Cardiac septum (tissue), 1 donor: ENCODE measurements around the gene PCDH20. TPM values are rescaled to one million over a fixed set of nuclear protein-coding genes. Genes with fewer than 3 reads are reported as not detected.
"Not testable (repeated sequence)": the region's sequence is repeated elsewhere in the genome, so short reads cannot be mapped to it uniquely, and the experiment has no call there.

Experiments
- DNase-seq: peaks from one replicate; pipeline ENCODE4 v3.0.0-alpha.2; 2020; ENCODE audit warnings: low spot score
- intact Hi-C: fragments of 100-400 bp; cut with DNase I; formaldehyde crosslinking; loops from one replicate; pipeline ENCODE4 v1.14.0; 2022
- total RNA-seq: library from RNA; stranded (reverse); fragmentation: NEBNext Ultra II Directional; extraction: Animal tissue kit (Norgen Biotek cat#: 25700); gene quantifications from one replicate; pipeline ENCODE4 v1.2.1, GENCODE V29; 2021
- donor health status: DM: no; HTN: no; CAD: no.

PCDH20 gene
- total RNA-seq, 1 donor from 2014 or later = 6.4 TPM

- intact Hi-C loops, DNase-seq: not testable (repeated sequence)
Measured at GRCh38 chr13:61364690-61365089, 51.0 kb downstream of the PCDH20 start.

DNA sequence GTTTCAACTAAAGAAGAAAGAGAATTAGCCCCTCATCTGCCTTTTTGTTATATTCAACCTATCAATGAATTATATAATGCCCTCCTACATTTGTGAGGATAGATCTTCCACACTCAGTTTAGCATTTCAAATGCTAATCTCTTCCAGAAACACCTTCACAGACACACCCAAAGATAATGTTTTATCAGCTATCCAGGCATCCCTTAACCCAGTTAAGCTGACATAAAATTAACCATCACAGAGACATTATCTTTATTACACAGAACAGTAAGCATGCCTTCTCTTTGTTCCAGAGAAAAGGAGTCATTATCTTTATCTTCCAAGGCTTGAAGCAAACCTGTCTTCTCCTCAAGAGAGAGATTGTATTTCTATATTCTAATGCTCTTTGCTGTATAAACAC is 53.1 kb downstream of the PCDH20 start:
- intact Hi-C loops = no loop called here

More for the DNA sequence above, 53.1 kb downstream of the PCDH20 start:
- DNase-seq = no peak
